ENCODE data around the gene IKZF2. TPM values are rescaled to one million over a fixed set of nuclear protein-coding genes. Genes with fewer than 3 reads are reported as not detected.

IKZF2 gene
- total RNA-seq, 1 donor from 2014 or later: 18.9 TPM

- TF ChIP-seq CTCF (IDR thresholded peaks at IDR 0.05): no peak
- H3K36me3 Mint-ChIP-seq (ENCODE audit: unreplicated experiment): peaks cover 36% of the 10 kb centered on the region
- no peaks in the 10 kb centered on the region for H3K4me1 Mint-ChIP-seq (ENCODE audit: unreplicated experiment)
- DNase-seq (ENCODE audit: extremely low spot score, unreplicated experiment): no peak
- H3K27ac Mint-ChIP-seq (ENCODE audit: unreplicated experiment): no peak overlapping the region
- H3K4me3 Mint-ChIP-seq (ENCODE audit: unreplicated experiment): no peak overlapping the region
- H3K27me3 Mint-ChIP-seq (ENCODE audit: unreplicated experiment): no peaks in the 10 kb centered on the region
- peaks cover 3% of the 10 kb centered on the region for H3K9me3 Mint-ChIP-seq (ENCODE audit: unreplicated experiment)
Observed at GRCh38 chr2:213011505-213011904, 139.9 kb downstream of the IKZF2 start.

- Mint-ChIP-seq H3K9me3 (ENCODE audit: unreplicated experiment) (peaks cover 3% of the 10 kb centered on the region), H3K27me3 (ENCODE audit: unreplicated experiment) (no peaks in the 10 kb centered on the region), H3K4me1 (ENCODE audit: unreplicated experiment) (no peaks in the 10 kb centered on the region), H3K36me3 (ENCODE audit: unreplicated experiment) (peaks cover 34% of the 10 kb centered on the region), H3K27ac (ENCODE audit: unreplicated experiment) (no peak overlapping the region), H3K4me3 (ENCODE audit: unreplicated experiment) (no peak overlapping the region)
- no peak for DNase-seq (ENCODE audit: extremely low spot score, unreplicated experiment)
- TF ChIP-seq CTCF (IDR thresholded peaks at IDR 0.05): no peak
Observed at GRCh38 chr2:213010106-213010779, 141.2 kb downstream of the IKZF2 start.

GRCh38 chr2:213007290-213007838 is 144.0 kb downstream of the IKZF2 start:
- Mint-ChIP-seq H3K36me3 (ENCODE audit: unreplicated experiment) (peaks cover 39% of the 10 kb centered on the region), H3K9me3 (ENCODE audit: unreplicated experiment) (peaks cover 3% of the 10 kb centered on the region), H3K27ac (ENCODE audit: unreplicated experiment) (no peak overlapping the region), H3K4me1 (ENCODE audit: unreplicated experiment) (peaks cover 5% of the 10 kb centered on the region), H3K27me3 (ENCODE audit: unreplicated experiment) (no peaks in the 10 kb centered on the region), H3K4me3 (ENCODE audit: unreplicated experiment) (no peak overlapping the region)
- no peak for DNase-seq (ENCODE audit: extremely low spot score, unreplicated experiment)
- no peak for TF ChIP-seq CTCF (IDR thresholded peaks at IDR 0.05)

GRCh38 chr2:213004197-213004821 is 147.1 kb downstream of the IKZF2 start:
- peaks cover 27% of the 10 kb centered on the region for H3K36me3 Mint-ChIP-seq (ENCODE audit: unreplicated experiment)
- DNase-seq (ENCODE audit: extremely low spot score, unreplicated experiment): no peak
- TF ChIP-seq CTCF (IDR thresholded peaks at IDR 0.05): no peak
- H3K27me3 Mint-ChIP-seq (ENCODE audit: unreplicated experiment): no peaks in the 10 kb centered on the region
- no peaks in the 10 kb centered on the region for H3K9me3 Mint-ChIP-seq (ENCODE audit: unreplicated experiment)
- H3K4me3 Mint-ChIP-seq (ENCODE audit: unreplicated experiment): no peak overlapping the region
- peaks cover 17% of the 10 kb centered on the region for H3K4me1 Mint-ChIP-seq (ENCODE audit: unreplicated experiment)
- H3K27ac Mint-ChIP-seq (ENCODE audit: unreplicated experiment): no peak overlapping the region

GRCh38 chr2:213002383-213002782 is 149.0 kb downstream of the IKZF2 start:
- Mint-ChIP-seq H3K4me1 (ENCODE audit: unreplicated experiment) (peaks cover 26% of the 10 kb centered on the region), H3K27ac (ENCODE audit: unreplicated experiment) (no peak overlapping the region), H3K4me3 (ENCODE audit: unreplicated experiment) (no peak overlapping the region), H3K36me3 (ENCODE audit: unreplicated experiment) (peaks cover 15% of the 10 kb centered on the region), H3K9me3 (ENCODE audit: unreplicated experiment) (no peaks in the 10 kb centered on the region), H3K27me3 (ENCODE audit: unreplicated experiment) (no peaks in the 10 kb centered on the region)
- DNase-seq (ENCODE audit: extremely low spot score, unreplicated experiment): no peak
- no peak for TF ChIP-seq CTCF (IDR thresholded peaks at IDR 0.05)

Measured in osteocyte (in vitro differentiated cells).